ENCODE results near the gene NNAT.

The NNAT gene

DNA sequence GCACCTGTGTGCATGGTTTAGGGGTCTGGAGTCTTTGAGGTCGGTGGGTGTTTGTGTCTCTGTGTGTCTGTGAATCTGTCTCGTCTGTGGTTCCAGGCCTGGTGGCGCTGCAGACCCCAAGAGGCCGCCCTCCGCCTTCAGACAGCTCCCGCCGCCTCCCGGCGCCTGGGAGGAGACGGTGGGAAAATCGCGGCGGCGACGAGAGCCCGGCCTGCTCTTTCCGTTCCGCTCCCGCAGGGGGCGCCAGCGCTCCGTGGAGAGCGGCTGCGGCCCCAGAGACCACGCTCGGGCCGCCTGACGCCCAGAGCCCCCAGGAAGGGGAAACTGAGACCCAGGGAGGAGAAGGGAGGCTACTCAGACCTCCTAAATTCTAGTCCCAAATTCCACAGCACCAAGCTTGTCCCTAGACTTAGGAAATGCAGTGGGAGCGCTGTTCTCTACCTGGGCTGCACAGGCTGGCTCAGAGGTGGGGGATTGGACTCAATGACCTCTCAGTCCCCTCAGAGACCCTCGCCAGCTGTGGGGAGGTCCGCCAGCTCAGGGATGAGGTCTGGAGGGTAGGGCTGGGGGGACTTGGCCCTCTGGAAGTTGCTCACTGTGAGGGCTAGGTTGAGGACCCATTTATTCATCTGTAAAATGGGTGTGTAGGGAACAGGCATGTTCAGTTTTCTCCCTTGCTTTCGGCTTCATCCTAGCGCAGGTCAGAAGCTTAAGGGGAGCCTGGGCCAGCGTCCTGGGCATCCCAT is 43.5 kb downstream of the NNAT start:
- Histone ChIP-seq H3K27me3 (ENCODE audit: low read depth) (no peaks in the 10 kb centered on the region), H3K4me3 (no peak overlapping the region), H3K9me3 (no peaks in the 10 kb centered on the region), H3K4me1 (peaks cover 11% of the 10 kb centered on the region), H3K36me3 (replicated peaks) (no peaks in the 10 kb centered on the region)
- DNase-seq (ENCODE audit: low spot score in 2 of 2): peak; percentile 48 to 78
- in situ Hi-C loops (cut with MboI; ENCODE audit: low sequenced_read_pairs): loop anchor here (5.0 to 25.0 kb wide), 2 partner anchors 428 to 648 kb away; no protein-coding TSS in a partner anchor

DNA sequence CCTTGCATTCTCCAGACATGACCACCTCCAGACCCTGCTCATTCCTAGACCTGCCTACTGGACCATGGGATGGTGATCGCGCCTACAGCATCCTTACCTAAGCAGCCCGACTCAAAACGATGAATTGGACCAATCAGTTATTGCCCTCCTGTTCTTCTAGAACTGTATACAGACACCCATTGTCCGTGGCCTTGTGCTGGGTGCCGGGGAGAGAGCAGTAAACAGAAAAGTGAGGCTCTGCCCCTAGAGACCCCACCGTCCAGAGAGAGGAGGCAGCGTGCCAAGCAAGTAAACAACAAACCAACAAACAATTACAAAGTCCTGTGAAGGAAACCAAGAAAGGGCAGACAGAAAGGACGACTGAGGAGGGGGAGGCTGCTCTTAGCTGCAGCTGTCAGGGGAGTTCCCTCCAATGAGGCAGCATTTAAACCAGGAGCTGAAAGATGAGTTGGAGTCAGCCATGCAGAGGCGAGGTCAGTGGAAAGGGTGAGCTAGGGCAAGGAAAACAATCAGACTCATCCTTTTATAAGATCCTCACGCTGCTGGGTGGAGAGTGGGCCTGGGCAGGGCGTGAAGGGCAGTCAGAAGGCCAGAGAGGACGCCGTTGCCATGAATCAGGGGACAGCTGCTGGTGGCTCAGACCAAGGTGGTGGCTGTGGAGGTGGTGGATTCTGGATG is 44.2 kb downstream of the NNAT start:
- Histone ChIP-seq H3K4me1 (peaks cover 11% of the 10 kb centered on the region), H3K27me3 (ENCODE audit: low read depth) (peaks cover 4% of the 10 kb centered on the region), H3K36me3 (replicated peaks) (no peaks in the 10 kb centered on the region), H3K4me3 (no peak overlapping the region), H3K9me3 (no peaks in the 10 kb centered on the region)
- no peak for DNase-seq (ENCODE audit: low spot score in 2 of 2)
- in situ Hi-C loops (cut with MboI; ENCODE audit: low sequenced_read_pairs): loop anchor here (5.0 to 25.0 kb wide), 2 partner anchors 427 to 647 kb away; no protein-coding TSS in a partner anchor

DNA sequence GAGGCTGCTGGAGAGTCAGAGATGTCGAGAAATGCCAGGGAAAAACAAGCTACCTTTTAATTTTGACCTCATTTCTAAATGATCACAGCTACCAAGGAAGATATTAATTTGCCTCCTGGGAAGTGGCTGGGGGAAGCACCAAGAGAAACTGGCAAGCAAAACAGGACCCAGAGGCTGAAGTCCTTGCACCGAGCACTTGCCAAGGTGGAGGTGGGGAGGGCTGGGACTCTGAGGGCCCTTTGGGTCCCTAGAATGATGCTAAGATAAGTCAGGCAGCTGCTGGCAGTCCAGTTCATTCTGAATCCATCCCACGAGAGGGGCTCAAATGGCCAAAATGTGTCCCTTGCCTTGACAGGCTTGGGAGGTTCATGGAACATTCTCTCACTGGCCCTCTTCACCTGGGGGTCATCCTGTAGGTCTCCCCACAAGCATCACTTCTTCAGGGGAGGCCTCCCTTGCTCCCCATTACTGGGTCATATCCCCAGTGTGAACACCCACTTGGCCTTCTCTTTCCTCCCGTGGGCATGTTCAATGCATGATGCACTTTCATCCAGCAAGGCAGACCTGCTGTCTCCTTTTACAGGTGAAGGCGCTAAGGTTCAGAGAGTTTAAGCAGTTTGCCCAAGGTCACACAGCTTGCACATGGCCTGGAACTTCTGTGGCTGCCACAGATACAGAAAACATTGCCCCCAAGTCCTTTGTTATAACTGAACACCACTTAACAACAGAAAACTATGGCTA is 45.7 kb downstream of the NNAT start:
- in situ Hi-C loops (cut with MboI; ENCODE audit: low sequenced_read_pairs): loop anchor here (5.0 to 25.0 kb wide), 2 partner anchors 426 to 646 kb away; no protein-coding TSS in a partner anchor
- Histone ChIP-seq H3K36me3 (replicated peaks) (no peaks in the 10 kb centered on the region), H3K4me1 (peaks cover 11% of the 10 kb centered on the region), H3K27me3 (ENCODE audit: low read depth) (peaks cover 11% of the 10 kb centered on the region), H3K4me3 (no peak overlapping the region), H3K9me3 (no peaks in the 10 kb centered on the region)
- no peak for DNase-seq (ENCODE audit: low spot score in 2 of 2)

DNA sequence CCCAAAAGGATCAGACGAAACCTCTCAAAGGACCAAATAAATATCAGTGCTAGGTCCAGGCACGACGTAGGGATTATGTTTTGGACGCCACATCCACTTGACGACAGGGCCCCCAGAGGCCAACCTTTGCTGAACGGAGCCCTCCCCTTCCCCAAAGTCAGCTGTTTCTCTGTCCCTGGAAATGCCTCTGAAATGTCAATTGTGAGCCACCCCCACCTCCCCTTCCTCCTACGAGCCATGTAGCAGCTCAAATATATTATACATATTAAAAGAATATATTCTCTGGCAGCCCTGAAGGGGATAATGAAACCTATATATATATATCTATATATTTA is 46.2 kb downstream of the NNAT start:
- peak; percentile 5 to 32 for DNase-seq (ENCODE audit: low spot score in 2 of 2)
- peaks cover 11% of the 10 kb centered on the region for H3K27me3 ChIP-seq (ENCODE audit: low read depth)
- in situ Hi-C loops (cut with MboI; ENCODE audit: low sequenced_read_pairs): loop anchor here (5.0 to 25.0 kb wide), 2 partner anchors 425 to 645 kb away; no protein-coding TSS in a partner anchor
- H3K9me3 ChIP-seq: no peaks in the 10 kb centered on the region
- no peak overlapping the region for H3K4me3 ChIP-seq
- H3K36me3 ChIP-seq (replicated peaks): no peaks in the 10 kb centered on the region
- H3K4me1 ChIP-seq: peaks cover 11% of the 10 kb centered on the region

DNA sequence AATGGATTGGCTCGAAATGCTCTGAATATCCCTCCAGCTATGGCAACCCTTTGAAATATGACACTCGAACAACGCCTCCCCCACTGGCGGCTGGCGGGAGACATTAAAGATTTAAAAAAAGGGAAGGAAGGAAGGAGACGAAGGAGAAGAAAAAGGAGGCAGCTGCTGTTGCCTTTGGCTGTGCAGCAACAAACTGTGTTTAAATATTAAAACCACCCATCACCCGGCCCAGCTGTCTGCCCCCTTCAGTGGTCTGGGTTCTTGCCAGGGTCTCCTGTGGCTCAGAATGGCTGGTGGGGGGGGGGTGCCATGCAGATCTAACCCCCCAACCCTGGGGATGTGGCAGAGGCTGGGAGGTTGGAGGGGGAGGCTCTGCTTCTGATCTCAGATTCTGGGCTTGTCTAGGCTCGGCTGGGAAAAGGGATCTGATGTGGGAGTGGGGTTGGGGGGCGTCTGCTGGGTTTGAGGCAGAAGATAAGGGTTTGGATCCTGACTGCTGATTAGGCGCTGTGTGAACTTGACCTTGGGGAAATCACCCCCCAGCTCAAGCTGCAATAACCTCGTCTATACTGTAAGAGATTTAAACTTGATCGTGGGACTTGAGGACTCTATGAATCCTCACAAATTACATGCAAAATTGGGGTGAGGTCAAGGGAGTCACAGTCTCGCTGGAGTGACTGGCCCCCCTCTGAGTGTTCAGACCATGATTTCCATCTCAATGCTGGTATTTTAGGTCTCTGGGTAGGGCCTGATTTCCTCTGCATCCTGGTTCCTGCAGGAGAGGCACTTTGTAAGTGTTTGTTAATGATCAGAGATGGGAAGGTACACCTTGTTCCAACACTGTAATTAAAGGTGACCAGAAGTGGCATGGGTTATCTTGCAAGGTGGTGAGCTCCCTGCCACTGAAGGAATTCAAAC is 46.9 kb downstream of the NNAT start:
- no peak overlapping the region for H3K4me3 ChIP-seq
- peaks cover 11% of the 10 kb centered on the region for H3K27me3 ChIP-seq (ENCODE audit: low read depth)
- H3K9me3 ChIP-seq: no peaks in the 10 kb centered on the region
- in situ Hi-C loops (cut with MboI; ENCODE audit: low sequenced_read_pairs): loop anchor here (5.0 to 25.0 kb wide), 2 partner anchors 424 to 644 kb away; no protein-coding TSS in a partner anchor
- H3K36me3 ChIP-seq (replicated peaks): no peaks in the 10 kb centered on the region
- peaks cover 11% of the 10 kb centered on the region for H3K4me1 ChIP-seq
- DNase-seq (ENCODE audit: low spot score in 2 of 2): peak; percentile 32 to 59

DNA sequence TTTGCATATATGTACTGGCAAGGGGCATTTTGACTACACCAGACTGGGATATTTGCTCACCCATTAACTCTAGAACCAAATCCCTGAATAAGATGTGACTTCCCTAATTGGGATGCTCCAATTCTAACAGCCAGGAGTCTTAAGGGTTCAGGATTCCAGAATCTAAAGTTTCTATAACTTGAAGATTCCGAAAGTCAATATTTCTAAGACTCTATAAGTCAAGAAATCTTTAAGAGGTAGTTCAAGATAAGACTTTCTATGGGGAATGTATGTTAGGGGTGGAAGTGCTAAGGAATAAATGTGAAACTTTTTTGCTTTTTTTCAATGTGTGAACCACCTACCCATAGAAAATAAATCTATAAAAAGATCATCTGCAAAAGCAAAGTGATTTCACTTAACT is 49.4 kb downstream of the NNAT start:
- in situ Hi-C loops (cut with MboI; ENCODE audit: low sequenced_read_pairs): loop anchor here (25.0 kb wide), 1 partner anchor 642 kb away; no protein-coding TSS in a partner anchor
- H3K36me3 ChIP-seq (replicated peaks): no peaks in the 10 kb centered on the region
- DNase-seq (ENCODE audit: low spot score in 2 of 2): no peak
- H3K4me3 ChIP-seq: no peak overlapping the region
- H3K9me3 ChIP-seq: no peaks in the 10 kb centered on the region
- H3K4me1 ChIP-seq: peaks cover 11% of the 10 kb centered on the region
- H3K27me3 ChIP-seq (ENCODE audit: low read depth): peaks cover 11% of the 10 kb centered on the region

DNA sequence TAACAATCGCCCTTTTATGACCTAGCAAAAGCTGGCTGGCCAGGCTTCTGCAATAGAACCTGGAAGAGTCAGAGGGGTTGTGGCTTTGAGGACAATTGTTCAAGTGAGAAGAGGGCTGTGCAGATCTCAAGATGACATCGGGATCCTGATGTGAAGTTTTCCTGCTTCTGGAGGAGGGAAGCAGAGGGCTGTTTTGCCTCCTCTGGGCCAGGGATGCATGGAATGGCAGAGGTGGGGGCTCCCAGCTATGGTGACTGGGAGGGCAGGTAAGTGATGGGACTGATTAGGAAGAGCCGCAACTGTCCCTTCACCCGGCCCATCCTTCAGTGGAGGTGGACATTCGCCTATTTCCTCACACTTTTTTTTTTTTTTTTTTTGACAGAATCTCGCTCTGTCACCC is 50.0 kb downstream of the NNAT start:
- H3K27me3 ChIP-seq (ENCODE audit: low read depth): peaks cover 11% of the 10 kb centered on the region
- no peak overlapping the region for H3K4me3 ChIP-seq
- in situ Hi-C loops (cut with MboI; ENCODE audit: low sequenced_read_pairs): loop anchor here (25.0 kb wide), 1 partner anchor 641 kb away; no protein-coding TSS in a partner anchor
- no peaks in the 10 kb centered on the region for H3K9me3 ChIP-seq
- peaks cover 11% of the 10 kb centered on the region for H3K4me1 ChIP-seq
- DNase-seq (ENCODE audit: low spot score in 2 of 2): no peak
- H3K36me3 ChIP-seq (replicated peaks): no peaks in the 10 kb centered on the region

Data from HAP-1 (cell line).